Skin epidermis (tissue), 12 donors: Measurements from ENCODE around the gene U2AF2.

Source experiments
- H3K27ac ChIP-seq, 21 experiments: fragments of 200-600 bp; sonication (generic) in 11 of 21; one replicate each; pipeline ENCODE4 v1.5.0; 2020; ENCODE audit warnings: mild to moderate bottlenecking in 3 of 21, inconsistent platforms in 2 of 21, moderate library complexity in 2 of 21
- H3K4me3 ChIP-seq, 7 experiments: fragments of 200-600 bp; sonication (generic) in 2 of 7; one replicate each; pipeline ENCODE4 v1.5.0; 2020; ENCODE audit warnings: inconsistent platforms in 2 of 7, mild to moderate bottlenecking in 2 of 7, moderate library complexity in 1 of 7

Gene U2AF2

GRCh38 chr19:55640577-55641425 is 14.0 kb upstream of the U2AF2 start, which contains the start of gene ZNF580:
TSS of gene ZNF580 (plus strand) at chr19:55641002. CDS start at chr19:55642509, 1,507 bp downstream.
- H3K27ac ChIP-seq = peak within 1 kb of the TSS; percentile 47 to 99 (median 93)
- H3K4me3 ChIP-seq = peak within 1 kb of the TSS; percentile 67 to 95 (median 85)

GRCh38 chr19:55641426-55642152 is 13.2 kb upstream of the U2AF2 start:
- H3K27ac ChIP-seq = peak overlapping the region; percentile 47 to 99 (median 93)

GRCh38 chr19:55642153-55643002 is 12.5 kb upstream of the U2AF2 start:
- H3K27ac ChIP-seq = peak overlapping the region in 20 of 21 experiments; percentile 42 to 99 (median 93)
- H3K4me3 ChIP-seq = peak overlapping the region; percentile 67 to 95 (median 85)

More at GRCh38 chr19:55641426-55642152, 13.2 kb upstream of the U2AF2 start:
- peak overlapping the region; percentile 67 to 95 (median 85) for H3K4me3 ChIP-seq

- Histone ChIP-seq H3K27ac (peak within 1 kb of the TSS; percentile 73 to 99 (median 93)), H3K4me3 (peak within 1 kb of the TSS; percentile 67 to 95 (median 85))
Measured at GRCh38 chr19:55643003-55643886, 11.6 kb upstream of the U2AF2 start, which contains the start of gene ZNF581. TSS of gene ZNF581 (plus strand) at chr19:55643649. CDS start at chr19:55644572, 923 bp downstream.

GRCh38 chr19:55643887-55644176 is 11.0 kb upstream of the U2AF2 start:
- Histone ChIP-seq H3K4me3 (peak overlapping the region; percentile 67 to 95 (median 85)), H3K27ac (peak overlapping the region; percentile 73 to 99 (median 93))

GRCh38 chr19:55644191-55644833 is 10.5 kb upstream of the U2AF2 start:
- Histone ChIP-seq H3K27ac (peak overlapping the region; percentile 73 to 99 (median 93)), H3K4me3 (peak overlapping the region; percentile 67 to 95 (median 85))

- Histone ChIP-seq H3K27ac (peak overlapping the region in 4 of 21 experiments; percentile 93 to 99 (median 96)), H3K4me3 (peak overlapping the region in 2 of 7 experiments; percentile 67 to 87)
Measured at GRCh38 chr19:55644842-55645511, 9.9 kb upstream of the U2AF2 start.

GRCh38 chr19:55645512-55645881 is 9.3 kb upstream of the U2AF2 start:
- H3K27ac ChIP-seq = no peak overlapping the region
- no peak overlapping the region for H3K4me3 ChIP-seq

GRCh38 chr19:55646889-55647731 is 7.7 kb upstream of the U2AF2 start:
- Histone ChIP-seq H3K4me3 (peak overlapping the region; percentile 55 to 87 (median 70)), H3K27ac (peak overlapping the region in 19 of 21 experiments; percentile 75 to 91 (median 88))

GRCh38 chr19:55647732-55648584 is 6.9 kb upstream of the U2AF2 start, which contains the start of gene CCDC106:
TSS of gene CCDC106 (plus strand) at chr19:55648212. CDS start at chr19:55649047, 835 bp downstream.
- Histone ChIP-seq H3K27ac (peak within 1 kb of the TSS; percentile 43 to 91 (median 87)), H3K4me3 (peak within 1 kb of the TSS; percentile 55 to 87 (median 70))

- peak overlapping the region; percentile 43 to 91 (median 87) for H3K27ac ChIP-seq
- peak overlapping the region; percentile 55 to 87 (median 70) for H3K4me3 ChIP-seq
Measured at GRCh38 chr19:55648585-55649267, 6.1 kb upstream of the U2AF2 start.

- peak overlapping the region in 12 of 21 experiments; percentile 76 to 91 (median 88) for H3K27ac ChIP-seq
Measured at GRCh38 chr19:55649268-55650125, 5.3 kb upstream of the U2AF2 start.

GRCh38 chr19:55650126-55650557 is 4.7 kb upstream of the U2AF2 start:
- H3K27ac ChIP-seq = no peak overlapping the region
- H3K4me3 ChIP-seq = no peak overlapping the region

More at GRCh38 chr19:55649268-55650125, 5.3 kb upstream of the U2AF2 start:
- H3K4me3 ChIP-seq = peak overlapping the region in 2 of 7 experiments; percentile 66 to 81
